ENCODE measurements around the gene SRCAP.
A peak's percentile ranks its signal among the peaks of the same experiment; 100 is the strongest.

SRCAP gene

GRCh38 chr16:30746638-30747175, 47.7 kb downstream of the SRCAP start:
- TF ChIP-seq YY1 (IDR thresholded peaks at IDR 0.05; ENCODE audit: low read depth) (no peak), CREB1 (IDR thresholded peaks at IDR 0.05; ENCODE audit: low read depth) (no peak), NFIC (IDR thresholded peaks at IDR 0.05) (no peak), TEAD4 (IDR thresholded peaks at IDR 0.05) (no peak), CEBPB (IDR thresholded peaks at IDR 0.05) (no peak), EGR1 (IDR thresholded peaks at IDR 0.05) (no peak), ZBTB7A (IDR thresholded peaks at IDR 0.05; ENCODE audit: low read depth) (no peak), FOXM1 (IDR thresholded peaks at IDR 0.05; ENCODE audit: borderline replicate concordance, low read depth) (no peak), RAD21 (IDR thresholded peaks at IDR 0.05; ENCODE audit: low read depth) (no peak), TCF12 (IDR thresholded peaks at IDR 0.05; ENCODE audit: low read depth) (no peak), TAF1 (IDR thresholded peaks at IDR 0.05; ENCODE audit: low read depth) (no peak), MAX (IDR thresholded peaks at IDR 0.05) (no peak), REST (IDR thresholded peaks at IDR 0.05; ENCODE audit: low read depth) (no peak), USF1 (IDR thresholded peaks at IDR 0.05) (no peak), EP300 (IDR thresholded peaks at IDR 0.05; ENCODE audit: borderline replicate concordance) (no peak)

GRCh38 chr16:30747331-30747730, 48.4 kb downstream of the SRCAP start:
- no peak for TF ChIP-seq TAF1 (IDR thresholded peaks at IDR 0.05; ENCODE audit: low read depth)
- TF ChIP-seq RAD21 (IDR thresholded peaks at IDR 0.05; ENCODE audit: low read depth) = no peak
- no peak for TF ChIP-seq EGR1 (IDR thresholded peaks at IDR 0.05)
- TF ChIP-seq TCF12 (IDR thresholded peaks at IDR 0.05; ENCODE audit: low read depth) = no peak
- no peak for TF ChIP-seq EP300 (IDR thresholded peaks at IDR 0.05; ENCODE audit: borderline replicate concordance)
- no peak for TF ChIP-seq USF1 (IDR thresholded peaks at IDR 0.05)
- no peak for TF ChIP-seq CREB1 (IDR thresholded peaks at IDR 0.05; ENCODE audit: low read depth)
- no peak for TF ChIP-seq FOXM1 (IDR thresholded peaks at IDR 0.05; ENCODE audit: borderline replicate concordance, low read depth)
- TF ChIP-seq CEBPB (IDR thresholded peaks at IDR 0.05) = no peak
- no peak for TF ChIP-seq MAX (IDR thresholded peaks at IDR 0.05)
- no peak for TF ChIP-seq ZBTB7A (IDR thresholded peaks at IDR 0.05; ENCODE audit: low read depth)
- no peak for TF ChIP-seq YY1 (IDR thresholded peaks at IDR 0.05; ENCODE audit: low read depth)
- TF ChIP-seq TEAD4 (IDR thresholded peaks at IDR 0.05) = no peak

GRCh38 chr16:30747799-30748633, 49.0 kb downstream of the SRCAP start, which contains the start of gene PHKG2:
TSS of gene PHKG2 (plus strand) at chr16:30748425. CDS start at chr16:30748821, 396 bp downstream.
- 0 out of 2 replicates have a peak, but pooled peaks have one; percentile 1 for TF ChIP-seq YY1 (IDR thresholded peaks at IDR 0.05; ENCODE audit: low read depth)
- no peak for TF ChIP-seq RAD21 (IDR thresholded peaks at IDR 0.05; ENCODE audit: low read depth)
- peak; percentile 41; the same call in 1 of the 2 replicates for TF ChIP-seq ZBTB7A (IDR thresholded peaks at IDR 0.05; ENCODE audit: low read depth)
- TF ChIP-seq EGR1 (IDR thresholded peaks at IDR 0.05) = no peak
- TF ChIP-seq EP300 (IDR thresholded peaks at IDR 0.05; ENCODE audit: borderline replicate concordance) = no peak
- peak; percentile 97 for TF ChIP-seq USF1 (IDR thresholded peaks at IDR 0.05)
- TF ChIP-seq REST (IDR thresholded peaks at IDR 0.05; ENCODE audit: low read depth) = 0 out of 2 replicates have a peak, but pooled peaks have one; percentile 7
- peak; percentile 87 for TF ChIP-seq MAX (IDR thresholded peaks at IDR 0.05)
- TF ChIP-seq CEBPB (IDR thresholded peaks at IDR 0.05) = no peak
- TF ChIP-seq TCF12 (IDR thresholded peaks at IDR 0.05; ENCODE audit: low read depth) = no peak
- peak; percentile 37 for TF ChIP-seq TEAD4 (IDR thresholded peaks at IDR 0.05)
- no peak for TF ChIP-seq FOXM1 (IDR thresholded peaks at IDR 0.05; ENCODE audit: borderline replicate concordance, low read depth)
- no peak for TF ChIP-seq NFIC (IDR thresholded peaks at IDR 0.05)
- peak; percentile 90 for TF ChIP-seq TAF1 (IDR thresholded peaks at IDR 0.05; ENCODE audit: low read depth)

All from Ishikawa (cell line).